Uterus (tissue), 2 donors: ENCODE measurements around the gene ALOX12B.

Experiments used
- POLR2A ChIP-seq, 2 donors: fragments of 450-650 bp; IDR thresholded peaks; one replicate each; pipeline ENCODE4 v1.6.1; 2016; ENCODE audit warnings: antibody characterized with exemption in 2 of 2, mild to moderate bottlenecking in 1 of 2, moderate library complexity in 1 of 2
- TF ChIP-seq, protein P1 (sequence below), 4 experiments: fragments of 200-600 bp in 2 of 4; fragments of 450-650 bp in 2 of 4; sonication (generic) in 2 of 4; IDR thresholded peaks; one replicate each; pipeline ENCODE4 v1.5.1; 2016 to 2019; ENCODE audit warnings: antibody characterized with exemption in 4 of 4, mild to moderate bottlenecking in 2 of 4, moderate library complexity in 1 of 4

DNA sequence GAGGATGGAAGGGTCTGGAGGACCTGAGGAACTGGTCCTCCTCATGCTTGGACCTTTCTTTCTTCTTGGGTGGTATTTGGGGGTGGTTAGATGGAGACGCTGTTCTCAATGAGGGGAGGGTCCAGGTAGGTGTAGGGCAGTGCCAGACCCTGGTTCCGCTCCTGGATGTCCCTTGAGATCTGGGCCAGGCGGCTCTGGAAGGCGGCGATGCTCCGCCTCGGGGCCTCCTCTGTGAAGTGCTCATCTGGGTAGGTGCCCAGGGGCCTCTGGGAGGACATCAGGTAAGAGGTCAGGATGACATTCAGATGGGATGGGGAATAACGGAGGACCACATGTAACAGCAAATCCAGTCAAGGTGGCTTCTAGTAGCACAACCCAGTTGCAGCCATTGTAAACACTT, 9.0 kb upstream of the ALOX12B start:
- TF ChIP-seq, protein P1, sequence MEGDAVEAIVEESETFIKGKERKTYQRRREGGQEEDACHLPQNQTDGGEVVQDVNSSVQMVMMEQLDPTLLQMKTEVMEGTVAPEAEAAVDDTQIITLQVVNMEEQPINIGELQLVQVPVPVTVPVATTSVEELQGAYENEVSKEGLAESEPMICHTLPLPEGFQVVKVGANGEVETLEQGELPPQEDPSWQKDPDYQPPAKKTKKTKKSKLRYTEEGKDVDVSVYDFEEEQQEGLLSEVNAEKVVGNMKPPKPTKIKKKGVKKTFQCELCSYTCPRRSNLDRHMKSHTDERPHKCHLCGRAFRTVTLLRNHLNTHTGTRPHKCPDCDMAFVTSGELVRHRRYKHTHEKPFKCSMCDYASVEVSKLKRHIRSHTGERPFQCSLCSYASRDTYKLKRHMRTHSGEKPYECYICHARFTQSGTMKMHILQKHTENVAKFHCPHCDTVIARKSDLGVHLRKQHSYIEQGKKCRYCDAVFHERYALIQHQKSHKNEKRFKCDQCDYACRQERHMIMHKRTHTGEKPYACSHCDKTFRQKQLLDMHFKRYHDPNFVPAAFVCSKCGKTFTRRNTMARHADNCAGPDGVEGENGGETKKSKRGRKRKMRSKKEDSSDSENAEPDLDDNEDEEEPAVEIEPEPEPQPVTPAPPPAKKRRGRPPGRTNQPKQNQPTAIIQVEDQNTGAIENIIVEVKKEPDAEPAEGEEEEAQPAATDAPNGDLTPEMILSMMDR (IDR thresholded peaks at IDR 0.05), result no peak
- TF ChIP-seq POLR2A (IDR thresholded peaks at IDR 0.05), result no peak
